ENCODE measurements around the gene CBR1.

Gene CBR1

DNA sequence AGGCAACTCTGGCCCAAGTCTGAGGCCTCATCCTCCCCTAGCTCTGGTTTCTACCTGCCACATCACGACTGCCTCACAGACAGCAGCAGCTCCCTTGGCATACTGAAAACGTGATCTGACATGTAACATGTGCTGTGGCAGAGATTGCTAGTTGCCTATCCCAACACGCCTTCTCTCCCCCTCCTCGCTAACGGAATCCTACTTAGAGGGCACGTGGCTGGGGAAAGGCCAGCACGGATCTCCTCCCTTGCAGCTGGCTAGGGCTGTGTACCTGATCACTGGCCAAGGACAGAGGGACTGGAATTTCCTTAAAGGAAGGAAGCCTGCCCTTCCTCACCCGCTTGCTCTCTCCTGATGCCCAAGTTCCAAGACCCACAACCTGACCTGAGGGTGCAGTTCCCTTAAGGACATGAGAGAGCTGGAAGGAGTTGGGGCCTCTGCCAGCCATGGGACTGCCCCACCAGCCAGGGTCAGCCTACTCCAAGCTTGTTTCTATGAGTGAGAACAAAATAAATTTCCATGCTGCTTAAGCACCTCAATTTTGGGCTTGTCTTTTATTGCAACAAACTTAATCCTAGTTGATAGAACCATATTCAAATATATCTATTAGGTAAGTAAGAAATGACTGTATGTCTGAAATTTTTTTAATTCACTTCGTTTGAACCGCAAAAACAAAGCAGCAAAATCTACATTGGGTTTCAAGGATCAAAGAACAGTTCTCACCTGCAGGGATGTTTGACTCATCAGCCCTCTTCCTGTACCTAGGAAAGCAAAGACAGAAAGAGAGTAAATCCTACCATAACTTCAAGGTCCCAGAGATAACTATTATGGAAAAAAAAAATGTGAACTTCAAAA is 16.7 kb upstream of the CBR1 start:
- no peak overlapping the region for H2BK12ac ChIP-seq (ENCODE audit: low read length)
- H4K91ac ChIP-seq (ENCODE audit: low read depth, low read length, poor library complexity): no peak overlapping the region
- no CpG with 5 or more reads among the region's 10 CpGs for WGBS, 2 donors (ENCODE audit: extremely low coverage in 2 of 2, insufficient read length in 2 of 2, insufficient replicate concordance in 1 of 2)
- no peak for DNase-seq (ENCODE audit: low spot score)
- H2BK5ac ChIP-seq (ENCODE audit: low read length): no peak overlapping the region
- no peak overlapping the region for H3K4ac ChIP-seq (ENCODE audit: low read length)
- H2BK15ac ChIP-seq (ENCODE audit: low read length): no peak overlapping the region
- H3K36me3 ChIP-seq (replicated peaks in 1 of 2; ENCODE audit: control insufficient read depth in 2 of 2, insufficient read depth in 2 of 2, low read length in 2 of 2): peaks cover 35 to 98% of the 10 kb centered on the region in 2 donors
- no peak overlapping the region for H3K14ac ChIP-seq (ENCODE audit: low read length)
- H2AK5ac ChIP-seq (ENCODE audit: low read depth, low read length): no peak overlapping the region
- no peak overlapping the region for H2BK120ac ChIP-seq (ENCODE audit: low read depth, low read length)
- no peaks in the 10 kb centered on the region for H3K9me3 ChIP-seq (replicated peaks in 1 of 2; ENCODE audit: control insufficient read depth in 2 of 2, insufficient read depth in 1 of 2, low read depth in 1 of 2, low read length in 2 of 2)
- no peaks in the 10 kb centered on the region for H3K4me1 ChIP-seq (ENCODE audit: control insufficient read depth in 2 of 2, insufficient read depth in 1 of 2, low read depth in 1 of 2, low read length in 2 of 2)
- H3K18ac ChIP-seq (ENCODE audit: low read length): no peak overlapping the region
- no peak overlapping the region for H3K4me2 ChIP-seq (ENCODE audit: insufficient read depth, low read length, poor library complexity, severe bottlenecking)
- H2AFZ ChIP-seq (ENCODE audit: low read length): no peak overlapping the region
- H3K9ac ChIP-seq (ENCODE audit: low read depth, low read length, poor library complexity): no peak overlapping the region
- H3K27ac ChIP-seq (replicated peaks; ENCODE audit: low read length): no peak overlapping the region
- no peak overlapping the region for H3K23ac ChIP-seq (ENCODE audit: low read depth, low read length, poor library complexity)
- peak overlapping the region in 1 of 2 donors; percentile 12 for H3K4me3 ChIP-seq (ENCODE audit: low read length in 2 of 2)
- H3K79me1 ChIP-seq (ENCODE audit: low read depth, low read length): no peaks in the 10 kb centered on the region
- H4K8ac ChIP-seq (ENCODE audit: low read depth, low read length): no peak overlapping the region
- H3K27me3 ChIP-seq (ENCODE audit: control insufficient read depth in 3 of 3, insufficient read depth in 3 of 3, low read depth in 1 of 3, low read length in 3 of 3): no peaks in the 10 kb centered on the region

DNA sequence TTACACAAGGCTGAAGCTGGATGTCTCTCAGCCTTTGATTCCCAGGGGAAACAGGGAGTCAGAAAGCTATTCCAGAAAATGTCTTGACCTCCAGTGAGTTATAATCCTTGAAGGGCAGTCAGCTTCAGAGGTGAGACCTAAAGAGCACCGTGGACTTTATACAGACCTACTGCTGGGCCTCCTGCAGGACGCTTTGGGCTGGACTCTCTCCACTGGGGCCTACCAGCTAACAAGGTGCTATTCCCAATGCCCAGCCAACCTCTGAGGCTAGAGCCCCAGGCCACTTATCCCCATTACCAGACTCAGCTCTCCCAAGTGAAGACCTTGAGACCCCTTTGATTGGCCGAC is 16.1 kb upstream of the CBR1 start:
- Histone ChIP-seq H3K4ac (ENCODE audit: low read length) (no peak overlapping the region), H3K79me1 (ENCODE audit: low read depth, low read length) (no peaks in the 10 kb centered on the region), H3K9ac (ENCODE audit: low read depth, low read length, poor library complexity) (no peak overlapping the region), H2BK12ac (ENCODE audit: low read length) (no peak overlapping the region), H4K8ac (ENCODE audit: low read depth, low read length) (no peak overlapping the region), H2AFZ (ENCODE audit: low read length) (no peak overlapping the region), H3K4me2 (ENCODE audit: insufficient read depth, low read length, poor library complexity, severe bottlenecking) (no peak overlapping the region), H3K4me3 (ENCODE audit: low read length in 2 of 2) (no peak overlapping the region), H3K9me3 (replicated peaks in 1 of 2; ENCODE audit: control insufficient read depth in 2 of 2, insufficient read depth in 1 of 2, low read depth in 1 of 2, low read length in 2 of 2) (no peaks in the 10 kb centered on the region), H3K18ac (ENCODE audit: low read length) (no peak overlapping the region), H4K91ac (ENCODE audit: low read depth, low read length, poor library complexity) (no peak overlapping the region), H3K4me1 (ENCODE audit: control insufficient read depth in 2 of 2, insufficient read depth in 1 of 2, low read depth in 1 of 2, low read length in 2 of 2) (no peaks in the 10 kb centered on the region), H2BK120ac (ENCODE audit: low read depth, low read length) (no peak overlapping the region), H3K14ac (ENCODE audit: low read length) (no peak overlapping the region), H2BK15ac (ENCODE audit: low read length) (no peak overlapping the region), H3K23ac (ENCODE audit: low read depth, low read length, poor library complexity) (no peak overlapping the region), H3K27me3 (ENCODE audit: control insufficient read depth in 3 of 3, insufficient read depth in 3 of 3, low read depth in 1 of 3, low read length in 3 of 3) (no peaks in the 10 kb centered on the region), H2AK5ac (ENCODE audit: low read depth, low read length) (no peak overlapping the region), H2BK5ac (ENCODE audit: low read length) (no peak overlapping the region), H3K36me3 (replicated peaks in 1 of 2; ENCODE audit: control insufficient read depth in 2 of 2, insufficient read depth in 2 of 2, low read length in 2 of 2) (peaks cover 35 to 98% of the 10 kb centered on the region in 2 donors), H3K27ac (replicated peaks; ENCODE audit: low read length) (no peak overlapping the region)
- no peak for DNase-seq (ENCODE audit: low spot score)
- WGBS, 2 donors (ENCODE audit: extremely low coverage in 2 of 2, insufficient read length in 2 of 2, insufficient replicate concordance in 1 of 2): no CpG with 5 or more reads among the region's 3 CpGs

DNA sequence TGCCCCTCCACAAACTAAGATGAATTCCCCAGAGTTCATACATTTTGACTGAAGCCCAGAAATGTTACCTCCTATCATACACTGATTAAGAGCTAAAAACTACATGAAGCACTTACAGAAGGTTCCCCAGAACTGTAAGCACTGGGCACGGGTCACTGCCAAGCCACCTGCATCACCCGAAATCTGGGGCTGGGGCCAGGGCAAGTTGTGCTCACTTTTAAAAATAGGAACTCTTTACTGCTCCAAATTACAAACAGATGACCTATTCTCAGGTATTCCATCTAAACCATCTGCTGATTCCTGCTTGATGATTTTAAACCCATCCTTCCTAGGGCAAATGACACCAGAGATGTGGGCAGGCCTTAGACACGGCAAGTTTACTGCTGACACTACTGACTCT is 14.3 kb upstream of the CBR1 start:
- Histone ChIP-seq H3K23ac (ENCODE audit: low read depth, low read length, poor library complexity) (no peak overlapping the region), H3K18ac (ENCODE audit: low read length) (no peak overlapping the region), H3K79me1 (ENCODE audit: low read depth, low read length) (peaks cover 3% of the 10 kb centered on the region), H4K8ac (ENCODE audit: low read depth, low read length) (no peak overlapping the region), H3K14ac (ENCODE audit: low read length) (no peak overlapping the region), H2AFZ (ENCODE audit: low read length) (no peak overlapping the region), H3K4ac (ENCODE audit: low read length) (no peak overlapping the region), H2BK15ac (ENCODE audit: low read length) (no peak overlapping the region), H3K9ac (ENCODE audit: low read depth, low read length, poor library complexity) (no peak overlapping the region), H3K4me2 (ENCODE audit: insufficient read depth, low read length, poor library complexity, severe bottlenecking) (no peak overlapping the region), H4K91ac (ENCODE audit: low read depth, low read length, poor library complexity) (no peak overlapping the region), H3K9me3 (replicated peaks in 1 of 2; ENCODE audit: control insufficient read depth in 2 of 2, insufficient read depth in 1 of 2, low read depth in 1 of 2, low read length in 2 of 2) (no peaks in the 10 kb centered on the region), H3K27ac (replicated peaks; ENCODE audit: low read length) (no peak overlapping the region), H2BK12ac (ENCODE audit: low read length) (no peak overlapping the region), H2BK5ac (ENCODE audit: low read length) (no peak overlapping the region), H3K27me3 (ENCODE audit: control insufficient read depth in 3 of 3, insufficient read depth in 3 of 3, low read depth in 1 of 3, low read length in 3 of 3) (no peaks in the 10 kb centered on the region), H2AK5ac (ENCODE audit: low read depth, low read length) (no peak overlapping the region), H3K36me3 (replicated peaks in 1 of 2; ENCODE audit: control insufficient read depth in 2 of 2, insufficient read depth in 2 of 2, low read length in 2 of 2) (peaks cover 35 to 82% of the 10 kb centered on the region in 2 donors), H2BK120ac (ENCODE audit: low read depth, low read length) (no peak overlapping the region), H3K4me3 (ENCODE audit: low read length in 2 of 2) (no peak overlapping the region), H3K4me1 (ENCODE audit: control insufficient read depth in 2 of 2, insufficient read depth in 1 of 2, low read depth in 1 of 2, low read length in 2 of 2) (no peaks in the 10 kb centered on the region)
- WGBS, 2 donors (ENCODE audit: extremely low coverage in 2 of 2, insufficient read length in 2 of 2, insufficient replicate concordance in 1 of 2): no CpG with 5 or more reads among the region's 3 CpGs
- DNase-seq (ENCODE audit: low spot score): no peak

DNA sequence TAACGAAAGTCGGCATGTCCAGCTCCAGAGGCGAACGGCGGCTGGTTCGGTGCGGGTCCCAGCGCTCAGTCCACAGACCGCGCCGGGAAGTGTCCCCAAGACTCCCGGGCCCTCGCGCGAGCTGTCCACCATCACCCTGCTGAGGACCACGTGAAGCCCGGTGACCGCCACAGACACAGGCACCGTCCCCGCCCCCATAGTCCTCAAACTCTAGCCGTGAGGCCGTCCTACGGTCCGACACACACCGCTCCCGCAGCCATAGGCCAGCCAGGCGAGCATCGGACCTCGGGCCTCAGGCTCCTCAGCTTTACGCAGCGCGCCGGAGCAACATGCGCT is 10.0 kb upstream of the CBR1 start:
- no peak overlapping the region for H4K8ac ChIP-seq (ENCODE audit: low read depth, low read length)
- peak overlapping the region; percentile 97 for H3K9ac ChIP-seq (ENCODE audit: low read depth, low read length, poor library complexity)
- peak overlapping the region; percentile 96 for H3K27ac ChIP-seq (replicated peaks; ENCODE audit: low read length)
- peaks cover 3% of the 10 kb centered on the region for H3K79me1 ChIP-seq (ENCODE audit: low read depth, low read length)
- WGBS, 2 donors (ENCODE audit: extremely low coverage in 2 of 2, insufficient read length in 2 of 2, insufficient replicate concordance in 1 of 2): no CpG with 5 or more reads among the region's 34 CpGs
- H3K36me3 ChIP-seq (replicated peaks in 1 of 2; ENCODE audit: control insufficient read depth in 2 of 2, insufficient read depth in 2 of 2, low read length in 2 of 2): peaks cover 19 to 41% of the 10 kb centered on the region in 2 donors
- peak overlapping the region; percentile 92 for H2AFZ ChIP-seq (ENCODE audit: low read length)
- peak overlapping the region; percentile 4 for H2BK15ac ChIP-seq (ENCODE audit: low read length)
- peak overlapping the region; percentile 3 for H3K14ac ChIP-seq (ENCODE audit: low read length)
- H2BK5ac ChIP-seq (ENCODE audit: low read length): peak overlapping the region; percentile 88
- no peaks in the 10 kb centered on the region for H3K9me3 ChIP-seq (replicated peaks in 1 of 2; ENCODE audit: control insufficient read depth in 2 of 2, insufficient read depth in 1 of 2, low read depth in 1 of 2, low read length in 2 of 2)
- H2AK5ac ChIP-seq (ENCODE audit: low read depth, low read length): no peak overlapping the region
- peaks cover 0 to 2% of the 10 kb centered on the region in 2 donors for H3K4me1 ChIP-seq (ENCODE audit: control insufficient read depth in 2 of 2, insufficient read depth in 1 of 2, low read depth in 1 of 2, low read length in 2 of 2)
- peaks cover 0 to 6% (median 0%) of the 10 kb centered on the region in 3 experiments for H3K27me3 ChIP-seq (ENCODE audit: control insufficient read depth in 3 of 3, insufficient read depth in 3 of 3, low read depth in 1 of 3, low read length in 3 of 3)
- DNase-seq (ENCODE audit: low spot score): no peak
- no peak overlapping the region for H2BK12ac ChIP-seq (ENCODE audit: low read length)
- H3K4ac ChIP-seq (ENCODE audit: low read length): no peak overlapping the region
- no peak overlapping the region for H2BK120ac ChIP-seq (ENCODE audit: low read depth, low read length)
- no peak overlapping the region for H4K91ac ChIP-seq (ENCODE audit: low read depth, low read length, poor library complexity)
- H3K4me2 ChIP-seq (ENCODE audit: insufficient read depth, low read length, poor library complexity, severe bottlenecking): peak overlapping the region; percentile 81
- H3K18ac ChIP-seq (ENCODE audit: low read length): peak overlapping the region; percentile 90
- peak overlapping the region; percentile 50 for H3K23ac ChIP-seq (ENCODE audit: low read depth, low read length, poor library complexity)
- H3K4me3 ChIP-seq (ENCODE audit: low read length in 2 of 2): peak overlapping the region; percentile 81 to 96
